Measurements from ENCODE around the gene C2CD2. TPM values are rescaled to one million over a fixed set of nuclear protein-coding genes. Genes with fewer than 3 reads are reported as not detected.
A peak's percentile ranks its signal among the peaks of the same experiment; 100 is the strongest.

Gene C2CD2
- total and polyA plus RNA-seq, 2 donors (not counting 1 experiment from before 2014, with no cell fraction given): 6.8 to 11.9 TPM

GRCh38 chr21:41928621-41929220 lies 25.1 kb downstream of the C2CD2 start:
- Mint-ChIP-seq H3K4me3 (peak overlapping the region; percentile 76), H3K27ac (peak overlapping the region; percentile 89)
- peak overlapping the region; percentile 61 for H3K4me2 ChIP-seq (replicated peaks; ENCODE audit: low read depth, low read length, poor library complexity, severe bottlenecking)

More at GRCh38 chr21:41928621-41929220, 25.1 kb downstream of the C2CD2 start:
- peak overlapping the region in 1 of 5 experiments; percentile 31 for H3K4me3 ChIP-seq (ENCODE audit: control extremely low read depth in 1 of 5, extremely low read depth in 1 of 5, insufficient read depth in 1 of 5, low read depth in 2 of 5, low read length in 4 of 5)
- no peak overlapping the region for H3K9ac ChIP-seq (ENCODE audit: low read length)
- H3K36me3 ChIP-seq (replicated peaks in 1 of 2; ENCODE audit: control extremely low read depth in 1 of 2, control insufficient read depth in 1 of 2, extremely low read depth in 1 of 2, insufficient read depth in 2 of 2, low read length in 1 of 2): no peaks in the 10 kb centered on the region
- Mint-ChIP-seq H3K4me1 (peaks cover 81% of the 10 kb centered on the region), H3K9me3 (ENCODE audit: insufficient read depth) (no peaks in the 10 kb centered on the region), H3K27me3 (peaks cover 9% of the 10 kb centered on the region)
- H3K9me3 ChIP-seq (ENCODE audit: control extremely low read depth in 1 of 3, control insufficient read depth in 2 of 3, insufficient read depth in 1 of 3, low read length in 2 of 3): no peaks in the 10 kb centered on the region
- ATAC-seq (ENCODE audit: low read depth) (peak; percentile 58), DNase-seq (peak; percentile 81)
- WGBS (ENCODE audit: insufficient coverage): no CpG with 5 or more reads among the region's 10 CpGs
- peaks cover 26% of the 10 kb centered on the region for H3K79me2 ChIP-seq (ENCODE audit: control insufficient read depth, insufficient read depth, low read length)
- no peaks in the 10 kb centered on the region for H3K27me3 ChIP-seq (replicated peaks in 1 of 4; ENCODE audit: control extremely low read depth in 1 of 4, control insufficient read depth in 3 of 4, insufficient read depth in 4 of 4, low read length in 3 of 4)
- no peak for TF ChIP-seq CTCF (IDR thresholded peaks at IDR 0.05)
- peak overlapping the region; percentile 23 for H2AFZ ChIP-seq (ENCODE audit: insufficient read depth, low read depth, low read length, poor library complexity, severe bottlenecking)
- H3K27ac ChIP-seq (ENCODE audit: low read length in 2 of 2): peak overlapping the region; percentile 40 to 44
- intact Hi-C loops (cut with micrococcal nuclease): loop anchor here (10.0 kb wide), 1 partner anchor 606 kb away; no protein-coding TSS in a partner anchor
- peaks cover 65 to 84% of the 10 kb centered on the region in 2 donors for H3K4me1 ChIP-seq (ENCODE audit: control insufficient read depth in 2 of 2, insufficient read depth in 2 of 2, low read length in 2 of 2)
- ChIA-PET POLR2A (interaction anchor here (0.7 to 1.7 kb wide), 3 partner anchors 77 to 265 kb away, joined by 3 to 4 read pairs (median 3); no protein-coding TSS in a partner anchor), CTCF (interaction anchor here (1.4 to 2.4 kb wide), 3 partner anchors 8 to 189 kb away, joined by 5 to 11 read pairs (median 5); no protein-coding TSS in a partner anchor)
- H4K20me1 ChIP-seq (ENCODE audit: control insufficient read depth, insufficient read depth, low read length, poor library complexity, severe bottlenecking): no peaks in the 10 kb centered on the region
